Neural cell (in vitro differentiated cells): ENCODE results near the gene ANKRD42. TPM values are rescaled to one million over a fixed set of nuclear protein-coding genes. Genes with fewer than 3 reads are reported as not detected.
"Not testable (repeated sequence)": the region's sequence is repeated elsewhere in the genome, so short reads cannot be mapped to it uniquely, and the experiment has no call there.

Experiments used
- H2AFZ ChIP-seq: fragments of 200-600, 300-800 bp; sonication (generic), shearing (Covaris generic); 2 replicates; pipeline ENCODE4 v1.6.0; 2014; ENCODE audit warnings: low read depth, mild to moderate bottlenecking, antibody characterized with exemption, low read length, moderate library complexity
- H3F3A ChIP-seq: fragments of 200-600 bp; shearing (Covaris generic); 2 replicates; pipeline ENCODE4 v1.6.1; 2016; ENCODE audit warnings: mild to moderate bottlenecking, moderate library complexity, mixed read lengths, antibody characterized with exemption, low read length; ENCODE audit not compliant: insufficient read depth, poor library complexity, severe bottlenecking
- H3K27ac ChIP-seq: fragments of 200-600, 300-800 bp; sonication (generic), shearing (Covaris generic); 2 replicates; pipeline ENCODE4 v1.5.1; 2014; ENCODE audit warnings: mild to moderate bottlenecking, low read length, moderate library complexity
- H3K27me3 ChIP-seq: fragments of 300-800, 200-600 bp; sonication (generic), shearing (Covaris generic); 2 replicates; pipeline ENCODE4 v1.6.0; 2014; ENCODE audit warnings: mild to moderate bottlenecking, low read depth, low read length, moderate library complexity; ENCODE audit not compliant: insufficient read depth
- H3K36me3 ChIP-seq: fragments of 300-800, 200-600 bp; sonication (generic), shearing (Covaris generic); 2 replicates; pipeline ENCODE4 v1.5.1; 2014; ENCODE audit warnings: mild to moderate bottlenecking, antibody characterized with exemption, low read length, moderate library complexity; ENCODE audit not compliant: insufficient read depth
- H3K4me2 ChIP-seq: fragments of 300-800, 200-600 bp; sonication (generic), shearing (Covaris generic); 2 replicates; pipeline ENCODE4 v1.6.0; 2014; ENCODE audit warnings: mild to moderate bottlenecking, low read length
- H3K4me3 ChIP-seq: fragments of 300-800, 200-600 bp; sonication (generic), shearing (Covaris generic); 2 replicates; pipeline ENCODE4 v1.5.1; 2014; ENCODE audit warnings: mild to moderate bottlenecking, low read length, moderate library complexity
- H3K79me2 ChIP-seq: fragments of 200-600 bp; shearing (Covaris generic); replicated peaks from 2 replicates; pipeline ENCODE4 v1.6.0; 2014; ENCODE audit warnings: mild to moderate bottlenecking, low read length, moderate library complexity; ENCODE audit not compliant: insufficient read depth
- H3K9ac ChIP-seq: fragments of 300-800, 200-600 bp; sonication (generic), shearing (Covaris generic); 2 replicates; pipeline ENCODE4 v1.6.1; 2016; ENCODE audit warnings: mild to moderate bottlenecking, low read length, mixed read lengths
- H3K9me2 ChIP-seq: fragments of 200-600 bp; shearing (Covaris generic); 2 replicates; pipeline ENCODE4 v1.6.1; 2016; ENCODE audit warnings: mild to moderate bottlenecking, low read length, mixed read lengths; ENCODE audit not compliant: insufficient read depth
- H3K9me3 ChIP-seq: fragments of 200-600, 300-800 bp; sonication (generic), shearing (Covaris generic); 2 replicates; pipeline ENCODE4 v1.6.1; 2016; ENCODE audit warnings: mild to moderate bottlenecking, mixed run types, low read length, moderate library complexity, mixed read lengths
- H4K20me1 ChIP-seq: fragments of 200-600 bp; shearing (Covaris generic); 2 replicates; pipeline ENCODE4 v1.6.1; 2016; ENCODE audit warnings: mild to moderate bottlenecking, mixed run types; ENCODE audit not compliant: insufficient read depth
- CTCF ChIP-seq: fragments of 450-650 bp; IDR thresholded peaks from 2 replicates; pipeline ENCODE4 v1.5.1; 2014; ENCODE audit warnings: antibody characterized with exemption, mild to moderate bottlenecking, moderate library complexity; ENCODE audit not compliant: poor library complexity, severe bottlenecking
- EP300 ChIP-seq: fragments of 450-650 bp; conservative IDR thresholded peaks from 2 replicates; pipeline ENCODE4 v1.6.1; 2014; ENCODE audit warnings: antibody characterized with exemption, mild to moderate bottlenecking, moderate library complexity; ENCODE audit not compliant: poor library complexity, severe bottlenecking
- EZH2 ChIP-seq: fragments of 200-600, 300-800 bp; shearing (Covaris generic), sonication (generic); IDR thresholded peaks from 2 replicates; pipeline ENCODE4 v1.6.1; 2014; ENCODE audit warnings: antibody characterized with exemption, low read length, borderline replicate concordance, mild to moderate bottlenecking; ENCODE audit not compliant: insufficient read depth, poor library complexity, severe bottlenecking
- MXI1 ChIP-seq: fragments of 450-650 bp; conservative IDR thresholded peaks from 2 replicates; pipeline ENCODE4 v1.6.1; 2014; ENCODE audit warnings: antibody characterized with exemption, mild to moderate bottlenecking; ENCODE audit not compliant: poor library complexity, severe bottlenecking
- POLR2AphosphoS5 ChIP-seq: IDR thresholded peaks from 2 replicates; pipeline ENCODE4 v1.6.1; 2012
- RAD21 ChIP-seq: fragments of 450-650 bp; conservative IDR thresholded peaks from 2 replicates; pipeline ENCODE4 v1.6.1; 2014; ENCODE audit warnings: antibody characterized with exemption, mild to moderate bottlenecking, moderate library complexity
- REST ChIP-seq: IDR thresholded peaks from 2 replicates; pipeline ENCODE4 v1.6.1; 2012; ENCODE audit warnings: borderline replicate concordance
- SMC3 ChIP-seq: fragments of 450-650 bp; conservative IDR thresholded peaks from 2 replicates; pipeline ENCODE4 v1.6.1; 2014; ENCODE audit warnings: antibody characterized with exemption, mild to moderate bottlenecking, moderate library complexity; ENCODE audit not compliant: poor library complexity
- TAF1 ChIP-seq: IDR thresholded peaks from 2 replicates; pipeline ENCODE4 v1.6.1; 2012; ENCODE audit warnings: low read depth
- polyA plus RNA-seq: library from polyadenylated mRNA; depleted of rRNA; stranded (reverse); fragments of >200 nt; gene quantifications from 2 replicates; pipeline ENCODE4 v1.2.3, GENCODE V29; 2014

The ANKRD42 gene
- polyA plus RNA-seq, 1 donor from 2014 or later: 16.1 TPM

GRCh38 chr11:83205608-83206185, 12.2 kb downstream of the ANKRD42 start:
- Histone ChIP-seq H3K36me3 (no peaks in the 10 kb centered on the region), H3K27me3 (no peaks in the 10 kb centered on the region), H3K79me2 (no peaks in the 10 kb centered on the region), H3K9me2 (no peaks in the 10 kb centered on the region), H3K9me3 (no peaks in the 10 kb centered on the region), H3K4me2 (no peak overlapping the region), H2AFZ (no peak overlapping the region), H3K27ac (no peak overlapping the region), H3K9ac (no peak overlapping the region), H3K4me3 (no peak overlapping the region), H3F3A (no peaks in the 10 kb centered on the region), H4K20me1 (no peaks in the 10 kb centered on the region)
- TF ChIP-seq EZH2 (no peak), POLR2AphosphoS5 (no peak), EP300 (no peak), RAD21 (no peak), REST (no peak), TAF1 (no peak), MXI1 (no peak)

GRCh38 chr11:83206221-83206620, 12.7 kb downstream of the ANKRD42 start:
- Histone ChIP-seq H3K27me3 (no peaks in the 10 kb centered on the region), H3K4me3 (no peak overlapping the region), H3K9me2 (no peaks in the 10 kb centered on the region), H3K36me3 (no peaks in the 10 kb centered on the region), H3K4me2 (no peak overlapping the region), H2AFZ (no peak overlapping the region), H3K27ac (no peak overlapping the region), H4K20me1 (no peaks in the 10 kb centered on the region), H3K9ac (no peak overlapping the region), H3F3A (no peaks in the 10 kb centered on the region), H3K9me3 (no peaks in the 10 kb centered on the region), H3K79me2 (no peaks in the 10 kb centered on the region)
- TF ChIP-seq MXI1 (no peak), REST (no peak), TAF1 (no peak), EP300 (no peak), POLR2AphosphoS5 (no peak), RAD21 (no peak), SMC3 (no peak), CTCF (no peak), EZH2 (no peak)

GRCh38 chr11:83206771-83207382, 13.4 kb downstream of the ANKRD42 start:
- H2AFZ ChIP-seq, H3K27ac ChIP-seq, H3K9me2 ChIP-seq, H3F3A ChIP-seq, H3K27me3 ChIP-seq, H3K9ac ChIP-seq, H3K36me3 ChIP-seq, H3K4me3 ChIP-seq, H4K20me1 ChIP-seq, H3K9me3 ChIP-seq, H3K4me2 ChIP-seq, H3K79me2 ChIP-seq: not testable (repeated sequence)
